HuH-7 (cell line): Measurements from ENCODE around the gene POLR1B.
"Not testable (repeated sequence)": the region's sequence is repeated elsewhere in the genome, so short reads cannot be mapped to it uniquely, and the experiment has no call there.

Source experiments
- DNase-seq: peaks from one replicate; pipeline ENCODE4 v3.0.0; 2011; ENCODE audit warnings: low spot score

POLR1B gene

DNA sequence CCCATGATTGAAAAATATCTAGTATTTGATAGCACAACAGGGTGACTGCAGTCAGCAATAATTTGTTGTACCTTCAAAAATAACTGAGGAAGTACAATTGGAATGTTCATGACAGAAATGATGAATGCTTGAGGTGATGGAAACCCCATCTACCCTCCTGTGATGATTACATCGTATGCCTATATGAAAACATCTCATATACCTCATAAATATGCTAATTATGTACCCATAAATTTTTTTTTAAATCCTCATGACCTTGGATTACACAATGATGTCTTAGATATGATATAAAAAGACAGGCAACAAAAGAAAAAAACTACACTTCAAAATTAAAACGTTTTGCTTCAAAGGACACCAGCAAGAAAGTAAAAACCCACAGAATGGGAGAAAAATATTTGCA is 1.4 kb upstream of the POLR1B start:
- DNase-seq = no peak

DNA sequence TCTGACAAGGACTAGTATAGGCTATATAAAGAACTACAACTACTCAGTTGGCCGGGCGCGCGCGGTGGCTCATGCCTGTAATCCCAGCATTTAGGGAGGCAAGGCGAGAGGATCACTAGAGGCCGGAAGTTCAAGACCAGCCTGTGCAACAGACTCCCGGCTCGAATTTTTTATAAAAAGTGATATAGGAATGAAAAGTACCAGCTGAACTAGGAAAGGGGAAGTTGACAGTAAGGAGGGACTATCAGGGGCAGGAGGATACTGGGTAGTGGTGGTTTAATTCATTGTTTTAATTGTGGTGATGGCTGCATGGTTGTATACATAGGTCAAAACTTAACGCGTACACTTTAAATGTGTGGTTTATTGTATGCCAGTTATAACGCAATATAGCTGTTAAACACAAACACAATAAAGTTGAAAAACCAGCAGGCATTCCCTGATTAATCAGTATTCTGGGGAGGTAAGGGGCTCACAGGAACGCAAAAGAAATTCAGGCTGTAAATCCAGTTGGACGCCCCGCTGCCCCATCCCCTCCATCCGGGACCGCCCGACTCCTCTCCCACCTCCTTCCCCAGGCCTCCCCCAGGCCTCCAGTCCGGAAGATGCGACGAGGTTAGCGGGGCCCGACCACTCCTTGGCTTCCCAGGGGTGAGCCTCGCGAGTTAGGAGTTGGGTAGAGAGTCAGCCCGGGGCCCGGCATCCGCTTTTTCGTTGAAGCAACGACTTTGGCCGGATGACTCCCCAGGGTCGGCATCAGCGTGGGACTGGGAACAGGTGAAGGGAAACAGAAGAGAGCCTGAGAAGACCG is 746 bp upstream of the POLR1B start:
- DNase-seq = peak; percentile 73

DNA sequence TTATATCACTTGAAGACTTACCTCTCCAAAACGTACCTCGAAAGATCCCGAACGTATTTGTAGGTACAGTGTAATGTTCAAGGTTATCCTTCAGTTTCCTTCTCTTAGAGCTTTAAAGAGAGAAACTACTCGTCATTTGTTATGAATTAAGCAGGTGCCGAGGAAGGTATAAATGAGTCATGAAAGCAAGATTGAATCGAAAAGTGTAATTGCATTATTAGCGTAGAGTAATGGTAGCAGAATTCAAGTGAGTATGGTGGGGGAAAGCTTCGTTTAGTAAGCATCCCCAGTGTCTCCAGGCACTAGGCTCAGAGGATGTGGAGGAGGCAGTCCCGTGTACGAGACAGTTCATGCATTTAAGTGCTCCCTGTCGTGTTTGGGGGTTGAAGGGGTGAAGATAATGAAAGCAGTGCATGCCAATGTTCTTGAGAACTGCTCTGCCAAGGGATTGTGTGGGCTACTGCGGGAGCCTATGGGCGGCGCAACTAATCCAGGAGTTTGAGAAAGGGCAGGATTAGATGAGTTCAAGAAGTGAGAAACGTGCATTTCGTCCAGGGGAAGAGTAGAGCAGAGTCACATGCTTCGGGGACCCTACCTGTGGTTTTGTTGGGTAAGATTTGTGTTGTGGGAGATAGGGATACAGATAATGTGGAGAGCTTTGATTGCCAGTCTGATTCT is 858 bp downstream of the POLR1B start:
- peak; percentile 13 for DNase-seq

DNA sequence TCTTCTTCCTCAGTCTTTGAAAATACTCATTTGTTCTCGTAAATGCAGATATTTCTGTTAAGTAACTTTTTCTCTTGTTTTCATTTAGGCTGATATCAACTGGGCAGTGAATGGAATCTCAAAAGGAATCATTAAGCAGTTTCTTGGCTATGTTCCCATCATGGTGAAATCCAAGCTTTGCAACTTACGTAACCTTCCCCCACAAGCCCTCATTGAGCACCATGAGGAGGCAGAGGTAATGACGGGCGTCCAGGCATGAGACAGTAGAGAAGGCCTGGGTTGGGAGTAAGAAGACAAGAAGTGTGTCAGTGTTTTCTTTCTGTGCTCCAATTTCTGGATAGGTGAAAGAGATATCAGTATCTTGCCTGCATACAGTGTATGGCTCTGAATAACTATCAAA is 5.1 kb downstream of the POLR1B start:
- DNase-seq = peak; percentile 23

GRCh38 chr2:112548980-112549379 is 6.7 kb downstream of the POLR1B start:
- no peak for DNase-seq

GRCh38 chr2:112566104-112566503 is 23.8 kb downstream of the POLR1B start:
- no peak for DNase-seq

GRCh38 chr2:112566508-112566907 is 24.2 kb downstream of the POLR1B start:
- DNase-seq = not testable (repeated sequence)

GRCh38 chr2:112572005-112572404 is 29.7 kb downstream of the POLR1B start:
- DNase-seq = no peak

- peak; percentile 21 for DNase-seq
Observed at GRCh38 chr2:112577756-112578155, 35.5 kb downstream of the POLR1B start.

- no peak for DNase-seq
Observed at GRCh38 chr2:112579241-112579640, 37.0 kb downstream of the POLR1B start.

GRCh38 chr2:112580084-112580483 is 37.8 kb downstream of the POLR1B start:
- DNase-seq = no peak

GRCh38 chr2:112582314-112582746 is 40.1 kb downstream of the POLR1B start:
- DNase-seq = peak; percentile 15

DNA sequence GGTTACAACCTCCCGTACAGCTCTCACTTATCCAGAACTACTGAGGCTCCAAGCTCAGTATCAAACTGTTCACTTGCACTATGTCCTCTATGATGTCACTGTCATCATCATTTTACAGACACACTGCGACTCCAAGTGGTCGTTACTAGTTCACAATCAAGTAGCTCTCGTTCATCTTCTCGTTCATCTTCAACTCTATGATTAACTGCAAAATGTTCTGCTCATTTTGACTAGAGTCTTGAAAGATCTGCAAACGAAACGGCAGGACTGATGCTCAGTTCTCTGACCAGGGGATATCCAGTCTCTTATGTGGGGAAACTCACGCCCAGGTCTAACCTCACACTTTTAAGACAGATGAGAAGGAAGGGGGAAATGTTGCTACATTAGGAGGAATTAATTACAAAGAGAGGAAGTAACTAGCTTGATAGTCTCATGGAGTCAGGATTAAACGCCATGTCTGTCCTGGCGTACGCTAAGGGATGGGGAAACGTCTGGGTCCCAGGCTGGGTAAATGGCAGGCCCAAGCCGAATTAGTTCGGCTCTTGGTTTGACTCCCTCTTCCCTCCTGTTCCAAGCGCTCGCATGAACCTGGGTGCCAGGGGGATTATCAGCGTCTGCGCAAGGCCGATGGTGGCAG is 41.4 kb downstream of the POLR1B start:
- DNase-seq = peak; percentile 12

DNA sequence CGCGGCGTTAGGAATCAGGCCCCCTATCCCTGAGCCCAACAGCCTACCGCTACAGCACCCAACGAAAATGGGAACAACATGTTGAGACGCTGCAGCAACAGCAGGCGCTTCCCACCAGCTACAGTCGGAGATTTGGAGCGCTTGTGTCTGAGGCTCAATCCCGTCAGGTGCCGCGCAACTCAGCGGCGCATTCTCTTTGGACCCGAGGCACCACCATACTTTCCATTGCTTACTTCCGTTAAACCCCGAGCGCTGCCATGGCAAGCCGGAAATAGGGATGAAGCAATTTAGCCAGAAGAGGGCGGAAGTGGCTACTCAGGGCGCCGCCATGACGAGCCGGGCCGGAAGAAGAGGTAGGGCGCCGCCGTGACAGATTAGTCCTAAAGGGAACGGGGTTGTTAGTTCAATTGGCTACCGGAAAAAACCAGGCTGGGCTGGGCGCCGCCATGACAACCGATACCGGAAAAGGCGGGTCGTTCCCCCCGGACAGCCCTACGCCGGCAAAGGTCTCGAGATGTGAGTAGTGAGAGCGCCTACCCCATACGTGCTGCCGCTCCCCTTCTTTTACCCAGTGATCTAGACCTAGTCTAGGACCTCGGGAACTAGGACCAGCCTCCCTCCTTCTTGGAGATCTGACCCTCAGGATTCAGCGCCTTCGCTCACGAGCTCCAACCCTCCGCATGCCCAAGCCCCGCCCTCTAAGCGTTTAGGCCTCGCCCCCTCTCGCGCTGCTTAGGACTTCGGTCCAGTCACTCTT is 42.0 kb downstream of the POLR1B start, which contains the start of gene CHCHD5:
TSS of gene CHCHD5 (plus strand) at position 476 of the 757 bp plus-strand sequence. CDS start at position 515, 39 bp downstream.
- DNase-seq = peak; percentile 73

GRCh38 chr2:112584891-112585250 is 42.6 kb downstream of the POLR1B start:
- no peak for DNase-seq

GRCh38 chr2:112585400-112585799 is 43.1 kb downstream of the POLR1B start:
- DNase-seq = no peak

- no peak for DNase-seq
Observed at GRCh38 chr2:112585873-112586464, 43.7 kb downstream of the POLR1B start.

- no peak for DNase-seq
Observed at GRCh38 chr2:112588611-112589045, 46.4 kb downstream of the POLR1B start.

GRCh38 chr2:112591413-112591812 is 49.1 kb downstream of the POLR1B start:
- DNase-seq = no peak

DNA sequence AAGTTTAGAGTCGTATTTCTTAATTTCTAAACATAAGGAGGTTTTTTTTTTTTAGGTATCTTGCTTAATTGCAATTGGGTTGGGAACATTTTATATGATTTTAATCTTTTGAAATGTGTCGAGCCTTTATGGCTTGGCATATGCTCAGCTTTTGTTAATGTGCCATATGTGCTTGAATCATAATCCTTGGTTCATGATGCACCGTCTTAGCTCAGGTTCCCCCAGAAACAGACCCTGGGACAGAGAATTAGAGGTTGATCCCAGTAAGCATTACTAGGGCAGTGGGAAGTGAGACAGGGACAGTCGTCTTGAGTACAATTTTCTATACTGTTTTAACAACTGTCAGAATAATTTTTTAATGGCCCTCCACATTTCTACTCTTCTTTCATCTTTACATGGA is 51.5 kb downstream of the POLR1B start:
- no peak for DNase-seq

- no peak for DNase-seq
Observed at GRCh38 chr2:112597537-112598322, 55.5 kb downstream of the POLR1B start.
